HG02970 (cell line): ENCODE data around the gene WDR62.

Source experiments
- ATAC-seq: cut with Tn5 transposase; IDR thresholded peaks from one replicate; pipeline ENCODE4 v1.9.1; 2021; ENCODE audit warnings: mild to moderate bottlenecking, moderate library complexity, moderate number of reproducible peaks; ENCODE audit not compliant: unreplicated experiment, low FRiP score

The WDR62 gene

DNA sequence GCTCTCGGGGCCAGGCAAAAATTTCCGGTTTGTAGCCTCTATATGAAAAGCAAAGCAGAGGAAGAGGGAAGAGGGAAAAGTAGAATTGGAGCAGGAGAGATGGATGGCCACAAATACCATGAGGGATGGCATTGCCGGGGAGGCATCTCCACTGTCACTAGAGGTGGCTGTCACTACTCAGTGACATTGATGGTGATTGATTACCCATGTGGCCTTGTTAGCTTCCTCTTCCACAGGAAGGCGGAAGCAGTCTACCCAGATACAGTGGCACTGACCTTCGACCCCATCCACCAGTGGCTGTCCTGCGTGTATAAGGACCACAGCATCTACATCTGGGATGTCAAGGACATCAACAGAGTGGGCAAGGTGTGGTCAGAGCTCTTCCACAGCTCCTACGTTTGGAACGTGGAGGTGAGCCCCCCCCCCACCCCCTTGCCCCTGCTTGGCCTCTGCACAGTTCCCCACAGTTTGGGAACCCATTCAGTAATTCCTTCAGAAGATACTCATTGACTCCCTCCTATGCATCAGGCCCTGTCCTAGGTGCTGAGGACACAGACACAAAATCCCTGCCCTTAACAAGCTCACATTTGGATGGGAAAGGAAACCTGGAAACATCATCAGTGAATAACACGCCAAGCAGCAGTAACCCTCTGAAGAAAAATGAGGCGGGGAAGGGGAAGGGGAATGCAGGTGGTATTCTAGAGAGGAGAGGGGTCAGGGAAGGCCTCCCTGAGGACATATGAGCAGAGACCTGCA, 18.6 kb downstream of the WDR62 start:
- ATAC-seq = no peak

DNA sequence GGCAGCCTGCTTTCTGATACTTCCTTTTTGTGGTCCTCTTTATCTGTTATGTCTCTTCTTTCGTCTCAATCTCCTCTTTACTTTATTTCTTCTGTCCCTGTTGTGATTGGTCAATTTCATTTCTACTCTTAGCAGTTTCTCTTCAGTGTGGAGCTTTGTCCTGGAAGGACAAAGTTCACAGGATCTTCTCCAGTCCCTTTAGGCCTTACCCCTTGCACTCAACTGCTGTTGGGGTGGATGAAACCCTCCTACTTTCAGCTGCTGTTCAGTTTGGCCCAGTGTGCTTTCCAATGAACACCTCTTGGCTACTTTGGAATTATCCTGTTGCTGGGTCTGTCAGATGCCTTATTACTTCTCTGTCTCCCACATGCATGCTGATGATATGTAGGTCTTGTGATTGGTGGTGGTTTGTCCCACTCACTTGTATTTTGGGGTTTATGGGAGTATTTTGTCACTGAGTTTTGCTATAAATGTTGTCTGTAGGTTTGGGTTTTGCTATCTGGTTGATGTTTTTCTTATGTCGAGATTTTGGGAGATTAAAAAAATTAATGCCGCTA, 24.8 kb downstream of the WDR62 start:
- no peak for ATAC-seq

DNA sequence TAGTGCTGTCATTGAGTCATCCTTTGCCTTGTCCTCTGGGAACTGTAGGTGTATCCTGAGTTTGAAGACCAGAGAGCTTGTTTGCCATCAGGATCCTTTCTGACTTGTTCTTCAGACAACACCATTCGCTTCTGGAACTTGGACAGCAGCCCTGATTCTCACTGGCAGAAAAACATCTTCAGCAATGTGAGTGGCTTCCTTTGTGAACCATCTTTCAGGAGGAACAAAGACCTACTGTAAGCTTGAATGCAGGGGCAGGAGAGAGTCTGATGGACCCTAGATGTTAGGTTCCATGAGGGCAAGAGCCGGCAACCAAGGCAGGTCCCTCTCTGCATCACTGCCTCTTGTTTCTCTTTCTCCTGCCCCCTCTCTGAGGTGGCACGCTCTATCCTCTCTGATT, 26.7 kb downstream of the WDR62 start:
- ATAC-seq = no peak

DNA sequence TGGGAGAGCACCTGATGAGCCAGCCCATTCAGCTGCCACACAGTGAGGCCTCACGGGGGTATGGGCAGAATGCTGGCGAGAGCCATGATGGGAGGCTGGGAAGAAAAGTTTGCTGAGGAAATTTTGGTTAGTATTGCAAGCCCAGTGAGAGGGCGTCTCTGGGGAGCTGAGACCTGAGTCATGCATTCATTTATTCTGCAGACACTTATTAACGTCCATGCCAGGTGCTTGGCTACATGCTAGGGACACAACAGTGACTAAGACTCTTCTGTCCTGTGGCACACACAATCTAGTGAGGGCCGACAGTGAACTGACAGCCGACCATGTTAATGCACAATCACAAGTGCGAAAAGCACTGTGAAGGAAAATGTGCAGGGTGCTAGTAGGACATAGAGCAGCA, 27.2 kb downstream of the WDR62 start:
- no peak for ATAC-seq

DNA sequence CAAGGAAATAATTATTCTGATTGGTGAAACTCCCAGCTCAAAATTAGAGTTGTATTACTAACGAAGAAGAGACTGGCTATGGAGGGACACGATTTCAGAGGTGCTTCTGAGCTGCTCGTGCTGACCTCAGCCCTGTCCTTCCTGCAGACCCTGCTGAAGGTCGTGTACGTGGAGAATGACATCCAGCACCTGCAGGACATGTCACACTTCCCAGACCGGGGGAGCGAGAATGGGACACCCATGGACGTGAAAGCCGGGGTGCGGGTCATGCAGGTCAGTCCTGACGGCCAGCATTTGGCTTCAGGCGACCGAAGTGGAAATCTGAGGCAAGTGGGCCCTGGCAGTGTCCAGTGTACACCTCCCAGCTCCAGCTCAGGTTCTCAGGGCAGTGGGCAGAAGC, 28.2 kb downstream of the WDR62 start:
- no peak for ATAC-seq

DNA sequence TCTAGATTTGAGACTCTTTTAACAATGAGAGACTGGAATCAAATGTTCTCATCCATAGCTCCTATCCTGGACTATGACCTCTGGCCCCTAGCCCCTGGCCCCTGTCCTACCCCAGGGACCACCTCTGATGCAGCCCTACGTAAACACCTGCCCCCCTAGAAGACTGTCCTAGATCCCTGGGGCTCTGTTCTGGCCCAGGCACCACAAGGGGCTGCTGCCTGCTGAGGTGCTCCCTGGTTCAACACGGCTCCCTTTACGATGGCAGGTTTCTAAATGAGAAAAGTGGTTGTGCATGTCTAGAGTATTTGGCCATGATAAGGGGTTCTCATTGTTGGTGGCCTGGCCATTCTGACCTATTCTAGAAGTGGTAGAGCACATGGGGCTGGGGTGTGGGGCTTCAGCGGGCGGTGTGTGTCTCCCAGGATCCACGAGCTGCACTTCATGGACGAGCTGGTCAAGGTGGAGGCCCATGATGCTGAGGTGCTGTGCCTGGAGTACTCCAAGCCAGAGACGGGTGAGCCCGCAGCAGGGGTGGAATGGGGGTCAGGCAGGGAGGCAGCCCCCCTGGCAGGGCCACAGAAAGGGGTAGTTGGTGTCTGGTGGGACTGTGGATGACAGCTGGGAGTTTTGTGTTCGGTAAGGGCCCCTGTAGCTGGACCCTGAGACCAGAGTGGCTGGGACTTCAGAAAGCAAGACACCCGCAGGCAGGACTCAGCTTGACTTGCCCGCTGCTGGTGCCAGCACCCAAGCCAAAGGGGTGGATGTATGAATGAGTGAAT, 29.7 kb downstream of the WDR62 start:
- ATAC-seq = no peak

DNA sequence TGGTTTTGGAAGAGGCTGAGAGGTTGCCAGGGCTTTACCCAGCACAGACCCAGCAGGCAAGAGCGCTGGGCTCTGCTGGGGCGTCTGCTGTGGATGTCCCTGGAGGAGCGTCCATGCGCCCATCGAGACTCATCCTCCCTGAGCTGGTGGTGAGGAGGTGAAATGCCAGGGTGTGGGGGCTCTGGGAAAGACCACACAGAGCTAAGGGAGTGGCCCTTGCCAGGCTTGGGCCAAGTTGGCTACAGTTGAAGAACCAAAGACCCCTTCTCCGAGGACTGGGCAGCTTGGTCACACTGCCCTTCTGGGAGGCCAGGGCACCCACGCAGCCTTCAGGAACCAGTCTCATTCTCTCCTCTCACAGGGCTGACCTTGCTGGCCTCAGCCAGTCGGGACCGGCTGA, 31.6 kb downstream of the WDR62 start:
- no peak for ATAC-seq

DNA sequence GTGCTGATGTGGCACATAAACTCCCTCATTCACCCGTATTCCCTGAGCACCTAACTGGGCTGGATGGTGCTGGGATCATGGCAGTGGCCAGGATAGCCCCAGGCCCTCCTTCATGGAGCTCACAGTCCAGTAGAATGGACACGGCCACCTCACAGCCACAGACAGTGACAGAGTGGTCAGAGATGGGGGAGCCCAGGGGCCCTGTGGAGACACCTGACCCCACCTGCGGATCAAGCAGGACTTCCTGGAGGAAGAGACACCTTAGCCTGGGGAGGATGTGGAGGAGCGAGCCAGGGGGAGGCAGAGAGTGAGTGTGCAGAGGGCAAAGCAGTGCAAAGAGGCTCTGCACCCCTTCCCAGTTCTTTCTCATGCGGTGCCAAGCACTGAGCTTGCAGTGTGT, 35.1 kb downstream of the WDR62 start:
- ATAC-seq = no peak

DNA sequence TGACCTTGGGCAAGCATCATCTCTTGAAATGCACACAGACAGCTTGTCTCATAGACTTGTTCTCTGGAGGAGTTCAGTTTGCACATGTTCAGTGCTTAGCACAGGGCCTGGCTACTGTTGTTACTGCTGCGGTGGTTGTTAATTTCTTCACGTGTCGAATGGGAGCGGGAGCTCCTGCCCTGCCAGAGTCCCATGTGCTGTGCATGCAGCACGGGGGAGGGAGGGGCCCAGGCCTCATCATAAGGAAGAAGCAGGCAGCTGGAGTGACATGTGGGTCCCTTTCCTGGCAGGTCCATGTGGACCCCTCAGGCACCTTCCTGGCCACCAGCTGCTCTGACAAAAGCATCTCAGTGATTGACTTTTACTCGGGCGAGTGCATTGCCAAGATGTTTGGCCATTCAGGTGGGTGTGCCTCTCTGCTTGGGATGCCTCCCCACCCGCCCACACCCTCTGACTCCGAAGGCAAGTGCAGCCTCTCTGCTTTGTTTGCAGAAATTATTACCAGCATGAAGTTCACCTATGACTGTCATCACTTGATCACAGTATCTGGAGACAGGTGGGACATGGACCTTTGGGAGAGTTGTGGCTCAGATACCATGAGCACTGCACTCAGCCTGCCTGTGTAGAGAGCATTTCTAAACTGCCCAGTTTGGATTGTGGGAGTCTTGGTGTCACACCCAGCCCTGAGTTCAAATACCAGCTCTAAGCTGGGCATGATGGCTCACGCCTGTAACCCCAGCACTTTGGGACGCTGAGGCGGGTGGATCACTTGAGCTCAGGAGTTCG, 36.4 kb downstream of the WDR62 start:
- no peak for ATAC-seq

DNA sequence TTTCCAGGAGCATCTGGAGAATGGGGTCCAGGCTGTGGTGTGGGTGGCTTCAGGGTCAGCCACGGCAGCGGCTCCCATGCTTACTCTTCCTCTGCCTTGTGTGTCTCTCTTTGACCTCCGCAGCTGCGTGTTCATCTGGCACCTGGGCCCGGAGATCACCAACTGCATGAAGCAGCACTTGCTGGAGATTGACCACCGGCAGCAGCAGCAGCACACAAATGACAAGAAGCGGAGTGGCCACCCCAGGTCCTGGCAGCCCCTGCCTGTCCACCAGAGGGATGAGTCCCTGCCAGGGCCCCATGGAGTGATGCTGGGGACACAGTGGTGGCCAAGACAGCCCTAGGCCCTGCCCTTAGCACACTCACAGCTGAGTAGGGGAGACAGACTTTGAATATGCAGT, 37.9 kb downstream of the WDR62 start:
- no peak for ATAC-seq

DNA sequence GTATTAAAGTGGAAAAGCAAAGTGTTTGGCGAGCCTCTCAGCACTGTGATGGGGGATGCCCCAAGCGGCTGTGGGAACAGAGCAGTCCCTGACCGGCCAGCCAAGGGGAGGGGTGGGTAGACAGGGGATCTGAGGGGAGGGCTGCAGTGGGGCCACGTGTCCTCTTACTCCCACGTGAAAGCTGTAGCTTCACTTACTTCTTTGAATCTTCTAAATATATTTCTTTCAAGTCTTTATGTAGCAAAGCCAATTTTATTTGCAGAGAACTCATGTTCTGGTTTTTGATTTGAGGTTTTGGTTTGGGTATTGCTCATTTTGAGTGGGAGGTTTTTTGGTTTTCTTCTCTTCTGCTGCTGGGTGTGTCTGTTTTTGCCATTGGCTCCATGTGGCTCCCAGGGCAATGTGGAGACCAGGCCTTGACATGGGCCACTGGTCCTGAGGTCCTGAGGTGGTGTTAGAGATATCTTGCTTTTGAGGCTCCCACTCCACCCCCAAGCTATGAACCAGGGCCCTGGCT, 38.5 kb downstream of the WDR62 start:
- no peak for ATAC-seq

DNA sequence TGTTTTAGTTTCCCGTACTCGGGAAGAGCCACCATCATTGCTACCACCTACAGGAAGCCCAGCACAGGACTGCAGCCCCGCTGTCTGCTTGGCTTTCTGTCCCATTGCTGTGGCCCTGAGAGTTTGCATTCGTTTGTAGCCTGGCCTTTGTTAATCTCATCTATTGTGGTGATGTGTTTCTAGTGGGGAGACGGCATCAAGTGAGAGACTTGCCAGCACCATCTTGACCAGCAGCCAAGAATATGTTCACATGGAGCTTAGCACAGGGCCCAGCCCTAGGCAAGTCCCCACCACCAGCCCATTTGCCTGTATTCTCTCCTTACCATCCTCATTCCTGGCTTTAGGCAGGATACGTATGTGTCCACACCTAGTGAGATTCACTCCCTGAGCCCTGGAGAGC, 39.0 kb downstream of the WDR62 start:
- ATAC-seq = no peak

DNA sequence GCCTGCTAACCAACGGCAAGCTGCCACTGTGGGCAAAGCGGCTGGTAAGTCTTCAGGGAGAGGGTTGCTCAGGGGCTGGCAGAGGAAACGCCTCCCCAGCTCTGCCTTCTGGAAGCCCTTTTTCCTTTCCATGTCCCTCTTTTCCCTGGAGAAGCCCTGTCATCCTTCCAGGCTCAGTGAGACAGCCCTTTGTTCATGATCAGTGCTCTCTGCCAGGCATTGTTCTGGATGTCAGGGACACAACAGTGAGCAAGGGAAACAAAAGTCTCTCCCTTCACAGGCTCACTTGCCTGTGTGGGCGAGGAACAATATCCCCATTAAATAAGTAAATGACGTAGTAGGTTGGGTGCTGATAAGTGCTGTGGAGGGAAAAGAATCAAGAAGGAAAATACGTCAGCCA, 42.3 kb downstream of the WDR62 start:
- ATAC-seq = no peak

DNA sequence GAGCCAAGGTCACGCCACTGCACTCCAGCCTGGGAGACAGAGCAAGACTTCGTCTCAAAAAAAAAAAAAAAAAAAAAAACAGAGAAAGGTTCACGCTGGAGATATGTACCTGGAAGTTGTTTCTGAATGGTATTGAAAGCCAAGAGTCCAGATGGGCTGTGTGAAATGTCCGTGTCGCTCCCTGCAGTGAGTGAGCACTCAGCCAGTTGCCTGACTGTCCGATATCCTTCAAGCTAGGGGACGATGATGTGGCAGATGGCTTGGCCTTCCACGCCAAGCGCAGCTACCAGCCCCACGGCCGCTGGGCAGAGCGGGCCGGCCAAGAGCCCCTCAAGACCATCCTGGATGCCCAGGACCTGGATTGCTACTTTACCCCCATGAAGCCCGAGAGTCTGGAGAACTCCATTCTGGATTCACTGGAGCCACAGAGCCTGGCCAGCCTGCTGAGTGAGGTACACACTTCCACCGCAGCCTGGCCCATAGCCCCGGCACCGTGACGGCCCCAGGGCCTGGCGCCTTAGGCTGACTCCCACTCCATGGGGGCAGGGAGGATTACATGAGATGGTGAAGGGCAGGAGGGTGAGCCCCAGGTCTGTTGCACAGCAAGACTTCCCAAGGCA, 44.6 kb downstream of the WDR62 start:
- no peak for ATAC-seq

DNA sequence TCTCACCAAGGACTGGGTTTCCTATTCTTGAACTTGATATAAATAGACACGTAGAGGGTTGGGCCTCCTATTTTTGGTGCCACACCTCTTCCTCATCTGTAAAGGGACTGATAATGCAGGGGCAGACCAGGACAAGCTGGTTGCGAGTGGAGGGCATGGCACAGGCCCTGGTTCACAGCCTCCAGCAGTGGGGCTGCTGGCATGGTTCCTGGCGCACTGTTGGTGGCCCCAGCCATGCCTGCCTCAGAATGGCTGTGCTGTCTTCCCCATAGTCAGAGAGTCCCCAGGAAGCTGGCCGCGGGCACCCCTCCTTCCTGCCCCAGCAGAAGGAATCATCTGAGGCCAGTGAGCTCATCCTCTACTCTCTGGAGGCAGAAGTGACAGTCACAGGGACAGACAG, 45.8 kb downstream of the WDR62 start:
- no peak for ATAC-seq

DNA sequence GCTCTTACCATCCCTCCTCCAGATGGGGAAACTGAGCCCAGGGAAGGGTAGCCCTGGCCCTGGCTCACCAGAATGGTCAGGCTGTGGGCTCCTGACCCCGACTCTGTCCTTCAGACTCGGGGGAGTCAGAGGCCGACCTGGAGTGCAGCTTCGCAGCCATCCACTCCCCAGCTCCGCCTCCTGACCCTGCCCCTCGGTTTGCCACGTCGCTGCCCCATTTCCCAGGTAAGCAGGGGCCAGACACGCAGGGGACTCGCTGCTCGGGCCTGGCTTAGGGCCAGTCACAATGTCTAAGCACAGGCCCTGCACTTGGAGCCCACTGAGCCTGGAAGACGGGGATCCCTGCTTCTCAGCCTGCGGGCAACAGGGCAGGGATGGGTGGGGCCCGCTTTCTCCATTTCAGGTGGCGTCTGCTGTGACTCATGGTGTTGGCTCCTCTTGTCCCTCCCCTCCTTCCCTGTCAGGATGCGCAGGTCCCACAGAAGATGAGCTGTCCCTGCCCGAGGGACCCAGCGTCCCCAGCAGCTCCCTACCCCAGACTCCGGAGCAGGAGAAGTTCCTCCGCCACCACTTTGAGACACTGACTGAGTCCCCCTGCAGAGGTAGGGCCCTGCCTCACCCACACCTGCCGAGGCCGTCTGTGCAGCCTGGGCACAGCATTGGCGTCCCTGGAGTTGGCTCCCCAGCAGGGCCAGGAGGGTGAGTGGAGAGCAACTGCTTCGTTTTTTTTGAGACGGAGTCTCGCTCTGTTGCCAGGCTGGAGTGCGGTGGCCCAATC, 47.0 kb downstream of the WDR62 start:
- no peak for ATAC-seq

DNA sequence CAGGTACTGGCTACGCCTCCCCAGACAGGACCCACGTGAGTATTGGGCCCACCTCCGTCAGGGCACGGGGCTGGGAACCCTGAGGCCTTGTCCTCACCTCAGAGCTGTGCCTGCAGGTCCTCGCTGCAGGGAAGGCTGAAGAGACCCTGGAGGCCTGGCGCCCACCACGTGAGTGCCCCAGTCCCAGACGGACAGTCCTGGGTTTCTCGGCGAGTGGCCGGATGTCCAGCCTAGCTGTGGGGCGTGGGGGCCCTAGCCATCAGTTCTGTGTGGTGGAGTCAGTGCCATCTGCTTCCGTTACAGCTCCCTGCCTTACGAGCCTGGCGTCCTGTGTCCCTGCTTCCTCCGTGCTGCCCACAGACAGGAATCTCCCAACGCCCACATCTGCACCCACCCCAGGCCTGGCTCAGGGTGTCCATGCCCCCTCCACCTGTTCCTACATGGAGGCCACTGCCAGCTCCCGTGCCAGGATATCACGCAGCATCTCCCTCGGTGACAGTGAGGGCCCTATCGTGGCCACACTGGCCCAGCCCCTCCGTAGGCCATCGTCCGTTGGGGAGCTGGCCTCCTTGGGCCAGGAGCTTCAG, 48.4 kb downstream of the WDR62 start:
- ATAC-seq = no peak

DNA sequence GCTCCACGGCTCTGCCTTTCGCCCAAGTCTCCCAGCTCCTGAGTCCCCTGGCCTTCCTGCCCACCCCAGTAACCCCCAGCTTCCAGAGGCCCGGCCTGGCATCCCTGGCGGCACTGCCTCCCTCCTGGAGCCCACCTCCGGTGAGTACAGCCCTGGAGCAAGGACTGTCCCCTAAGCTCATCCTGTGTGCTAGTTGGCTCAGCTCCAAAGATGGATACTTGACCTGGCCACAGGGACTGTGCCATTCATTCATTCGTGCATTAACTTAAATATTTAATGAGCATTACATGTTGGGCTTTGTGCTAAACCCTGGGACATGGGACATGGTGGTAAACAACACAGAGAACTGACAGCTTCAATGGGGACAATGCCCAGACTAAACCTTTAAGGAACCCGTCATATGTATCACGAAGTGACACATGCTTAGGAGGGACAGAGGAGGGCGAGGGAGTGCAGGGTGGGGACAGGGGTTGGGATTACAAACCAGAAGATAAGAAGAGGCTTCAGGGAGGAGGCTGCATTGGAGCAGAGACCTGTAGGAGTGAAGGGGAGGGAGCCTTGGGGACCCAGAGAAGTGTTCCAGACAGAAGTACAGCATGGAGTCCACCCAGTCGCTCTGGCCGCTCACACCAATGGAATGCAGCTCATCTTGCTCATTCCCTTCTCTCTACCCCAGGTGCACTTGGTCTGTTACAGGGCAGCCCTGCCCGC, 49.3 kb downstream of the WDR62 start:
- ATAC-seq = no peak

DNA sequence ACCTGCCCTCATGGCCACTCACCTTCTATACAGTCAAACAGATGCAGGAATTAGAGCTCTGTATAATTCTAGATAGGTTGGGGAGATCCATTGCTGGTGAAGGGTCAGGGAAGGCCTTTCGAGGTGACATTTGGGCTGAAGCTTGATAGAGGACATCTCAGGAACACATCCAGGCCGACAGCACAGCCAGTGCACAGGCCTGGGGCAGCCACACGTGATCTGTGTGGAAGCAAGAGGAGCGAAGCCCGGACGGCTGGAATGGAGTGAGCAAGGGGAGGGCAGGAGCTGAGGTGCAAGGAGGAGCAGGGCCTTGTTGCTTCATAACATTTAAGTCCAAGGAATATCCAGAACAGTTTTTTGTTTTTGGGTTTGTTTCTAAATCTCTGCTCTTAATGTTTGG, 51.7 kb downstream of the WDR62 start:
- no peak for ATAC-seq
